Subcutaneous adipose tissue (tissue), 4 donors: ENCODE data around the gene EPS8. TPM values are rescaled to one million over a fixed set of nuclear protein-coding genes. Genes with fewer than 3 reads are reported as not detected.

Source experiments
- total RNA-seq, 4 donors: library from RNA; depleted of rRNA; stranded (reverse); fragments of >200 nt; gene quantifications; one replicate each; pipeline ENCODE4 v1.1.0, GENCODE V29; 2016
- TF ChIP-seq, protein P1 (sequence below): fragments of 450-650 bp; IDR thresholded peaks from one replicate; pipeline ENCODE4 v1.5.1; 2016; ENCODE audit warnings: low read depth, mild to moderate bottlenecking, control low read depth, antibody characterized with exemption, moderate library complexity

EPS8 gene
- 100 to 1,000 TPM; 254 to 462 (median 288) TPM for total RNA-seq

DNA sequence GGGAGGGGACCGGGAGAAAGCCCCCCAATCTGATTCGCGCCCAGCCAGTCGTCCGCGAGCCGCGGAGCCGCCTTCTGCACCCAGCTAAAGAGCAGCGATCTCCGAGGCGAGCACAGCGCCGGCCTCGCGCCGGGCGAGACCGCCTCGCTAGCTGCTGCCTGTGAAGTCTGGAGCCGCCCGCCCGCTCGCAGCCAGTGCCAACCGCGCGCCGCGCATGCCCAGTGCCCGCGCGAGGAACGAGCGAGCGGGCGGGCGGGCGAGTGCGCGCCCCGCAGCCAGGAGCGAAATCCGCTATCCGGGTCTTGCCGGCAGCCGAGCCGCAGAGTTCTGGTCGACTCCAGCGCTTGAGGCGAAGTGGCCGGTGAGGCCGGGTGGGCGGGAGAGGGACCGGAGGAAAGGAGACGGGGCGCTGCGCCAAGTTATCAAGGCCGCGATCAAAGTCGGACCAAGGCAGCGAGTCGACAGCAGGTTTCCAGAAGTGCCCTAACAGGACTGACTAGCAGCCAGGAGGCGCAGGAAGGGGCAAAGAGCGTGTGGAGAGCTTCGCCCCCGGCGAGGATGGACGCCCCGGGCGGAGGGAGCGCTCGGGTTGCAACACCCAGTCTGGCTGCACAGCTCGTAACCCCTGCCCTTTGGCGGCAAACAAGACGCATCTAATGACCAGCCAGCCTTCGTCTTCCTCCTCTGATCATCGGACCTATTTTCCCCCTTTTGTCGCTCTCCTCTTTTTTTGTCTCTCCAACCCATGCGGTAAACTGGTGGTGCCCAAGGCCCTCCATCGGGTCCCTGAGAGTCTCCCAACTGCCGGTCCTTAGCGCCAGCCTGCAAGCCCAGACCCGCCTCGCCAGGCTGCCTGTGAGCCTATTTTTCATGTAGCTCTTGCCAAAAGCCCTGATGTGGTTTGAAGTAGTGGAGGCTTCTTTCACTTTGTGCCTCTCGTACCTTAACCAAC is at the start of gene EPS8:
Gene EPS8 (minus strand): TSS at position 169 of the 952 bp plus-strand sequence. CDS start 106,437 bp downstream, outside the sequence.
- TF ChIP-seq, protein P1, sequence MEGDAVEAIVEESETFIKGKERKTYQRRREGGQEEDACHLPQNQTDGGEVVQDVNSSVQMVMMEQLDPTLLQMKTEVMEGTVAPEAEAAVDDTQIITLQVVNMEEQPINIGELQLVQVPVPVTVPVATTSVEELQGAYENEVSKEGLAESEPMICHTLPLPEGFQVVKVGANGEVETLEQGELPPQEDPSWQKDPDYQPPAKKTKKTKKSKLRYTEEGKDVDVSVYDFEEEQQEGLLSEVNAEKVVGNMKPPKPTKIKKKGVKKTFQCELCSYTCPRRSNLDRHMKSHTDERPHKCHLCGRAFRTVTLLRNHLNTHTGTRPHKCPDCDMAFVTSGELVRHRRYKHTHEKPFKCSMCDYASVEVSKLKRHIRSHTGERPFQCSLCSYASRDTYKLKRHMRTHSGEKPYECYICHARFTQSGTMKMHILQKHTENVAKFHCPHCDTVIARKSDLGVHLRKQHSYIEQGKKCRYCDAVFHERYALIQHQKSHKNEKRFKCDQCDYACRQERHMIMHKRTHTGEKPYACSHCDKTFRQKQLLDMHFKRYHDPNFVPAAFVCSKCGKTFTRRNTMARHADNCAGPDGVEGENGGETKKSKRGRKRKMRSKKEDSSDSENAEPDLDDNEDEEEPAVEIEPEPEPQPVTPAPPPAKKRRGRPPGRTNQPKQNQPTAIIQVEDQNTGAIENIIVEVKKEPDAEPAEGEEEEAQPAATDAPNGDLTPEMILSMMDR: no peak

DNA sequence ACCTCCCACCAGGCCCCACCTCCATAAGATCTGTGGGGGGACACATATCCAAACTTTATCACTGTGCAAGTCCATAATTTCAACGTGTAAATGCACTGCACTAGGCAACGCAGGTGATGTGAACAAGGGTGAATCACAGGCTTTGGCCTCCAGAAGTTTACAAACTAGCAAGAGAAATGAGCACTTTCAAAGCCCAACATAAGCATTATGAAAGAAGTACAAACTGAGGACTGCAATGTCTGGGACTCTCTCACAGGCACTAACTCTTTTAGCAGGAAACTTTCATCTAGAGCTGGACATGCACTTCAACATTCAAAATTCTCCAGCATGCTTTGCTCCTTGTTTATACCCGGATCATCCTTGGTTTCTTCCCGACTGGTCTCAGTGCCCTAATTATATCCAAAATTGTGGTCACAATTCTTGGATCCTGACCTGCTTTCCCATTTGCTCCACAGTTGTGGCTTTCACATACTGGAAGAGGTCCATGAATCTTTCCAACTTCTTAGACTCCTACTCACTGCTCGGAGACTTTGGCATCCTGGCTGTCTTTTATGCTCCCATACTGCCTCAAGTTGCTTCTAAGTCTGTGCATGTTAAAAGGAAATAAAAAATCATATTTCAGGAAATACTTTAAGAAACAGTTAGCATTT is 48.1 kb upstream of the EPS8 start:
- TF ChIP-seq, protein P1: no peak

DNA sequence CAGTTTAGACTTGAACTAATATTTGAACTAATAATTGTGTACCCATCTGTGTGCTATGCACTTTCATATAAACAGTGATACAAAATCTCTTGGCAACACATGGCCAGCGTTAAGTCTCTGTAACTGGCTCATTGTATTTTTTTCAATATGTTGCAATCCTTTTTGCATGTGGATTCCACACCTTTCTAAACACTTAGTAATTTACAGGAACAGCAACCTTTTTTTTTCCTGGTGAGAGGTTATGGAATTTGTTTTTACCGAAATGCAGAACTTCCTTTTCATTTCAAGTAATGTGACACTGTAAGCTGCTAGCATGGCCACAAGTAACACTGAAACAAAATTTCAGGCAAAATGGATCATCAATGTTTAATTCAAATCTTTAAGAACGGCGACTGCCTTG is 45.4 kb upstream of the EPS8 start:
- TF ChIP-seq, protein P1: no peak

DNA sequence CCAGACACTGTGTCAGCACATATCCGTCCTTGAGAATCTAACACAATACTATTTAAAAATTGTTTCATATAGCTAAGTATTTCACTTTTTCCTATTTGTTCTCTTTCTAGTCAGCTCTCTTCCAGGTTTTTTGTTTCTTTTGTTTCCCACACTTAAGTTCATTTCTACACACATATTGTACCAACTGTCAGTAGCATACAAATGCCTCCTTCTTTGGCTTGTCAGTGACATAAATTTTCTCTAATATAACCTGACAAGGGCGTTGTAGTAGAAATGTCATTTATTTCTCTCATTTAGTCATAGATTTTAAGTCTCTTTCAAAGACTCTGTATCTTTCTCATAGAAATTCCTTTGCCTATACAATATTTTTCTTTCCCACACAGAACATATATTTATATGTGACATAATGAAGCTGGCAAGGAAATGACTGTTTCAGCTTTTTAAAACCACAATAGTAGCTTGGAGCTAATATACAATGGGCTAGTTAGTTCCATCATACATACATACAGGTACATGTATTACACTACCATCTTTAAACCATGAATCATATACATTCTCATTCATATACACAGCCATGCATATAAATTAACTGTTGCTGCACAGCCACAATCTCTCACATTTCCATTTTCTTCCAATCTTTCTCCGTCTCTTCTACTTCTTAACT is 42.3 kb upstream of the EPS8 start:
- TF ChIP-seq, protein P1: no peak

DNA sequence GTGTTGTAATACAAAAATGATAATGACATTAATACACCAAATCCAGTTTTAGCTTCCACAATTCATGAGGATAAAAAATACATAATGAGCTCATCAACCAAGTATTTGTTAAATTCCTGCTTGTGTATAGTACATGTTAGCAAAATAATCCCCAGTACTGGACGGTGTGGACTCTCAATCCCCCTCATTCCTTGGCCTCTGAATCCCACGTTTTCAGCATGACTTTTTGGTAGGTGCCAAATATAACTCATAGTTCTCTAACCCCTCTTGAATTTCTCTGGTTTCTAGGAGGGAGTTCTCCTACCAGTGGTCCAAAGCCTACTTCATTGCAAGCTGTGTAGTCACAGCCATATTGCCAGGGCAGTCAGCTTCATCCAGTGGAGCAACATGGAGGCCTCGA is 41.4 kb upstream of the EPS8 start:
- TF ChIP-seq, protein P1: no peak

DNA sequence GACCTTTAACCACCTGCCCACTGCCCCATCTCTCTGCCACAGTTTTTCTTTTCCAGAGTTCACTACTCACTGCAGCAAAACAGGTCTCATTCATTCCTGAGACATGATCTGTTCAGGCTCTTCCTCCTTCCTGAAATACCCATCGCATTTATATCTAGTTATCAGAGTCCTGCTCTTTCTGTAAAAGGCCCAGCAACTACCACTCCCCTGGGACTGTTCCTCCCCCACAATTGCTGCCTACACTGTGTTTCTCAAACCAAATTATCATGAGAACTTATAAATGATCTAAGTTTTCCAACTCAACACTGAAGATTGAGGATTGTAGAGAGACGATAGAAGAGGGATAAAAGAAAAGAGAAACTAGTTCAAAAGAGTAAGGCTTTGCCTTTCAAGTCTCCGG is 40.8 kb upstream of the EPS8 start:
- TF ChIP-seq, protein P1: no peak

DNA sequence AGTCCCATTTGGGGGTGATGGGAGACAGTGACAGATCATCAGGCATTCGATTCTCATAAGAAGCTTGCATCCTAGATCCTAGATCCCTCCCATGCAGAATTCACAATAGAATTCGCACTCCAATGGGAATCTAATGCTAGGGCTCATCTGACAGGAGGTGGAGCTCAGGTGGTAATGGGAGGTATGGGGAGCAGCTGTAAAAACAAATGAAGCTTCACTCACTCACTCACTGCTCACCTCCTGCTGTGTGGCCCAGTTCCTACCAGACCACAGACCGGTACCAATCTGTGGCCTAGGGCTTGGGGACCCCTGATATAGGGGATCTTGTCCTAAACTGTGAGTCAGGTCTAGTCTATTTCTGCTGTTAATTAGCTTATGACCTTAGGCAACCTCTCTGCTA is 40.1 kb upstream of the EPS8 start:
- TF ChIP-seq, protein P1: no peak
